ENCODE measurements around the gene ADORA2A.

ADORA2A gene

DNA sequence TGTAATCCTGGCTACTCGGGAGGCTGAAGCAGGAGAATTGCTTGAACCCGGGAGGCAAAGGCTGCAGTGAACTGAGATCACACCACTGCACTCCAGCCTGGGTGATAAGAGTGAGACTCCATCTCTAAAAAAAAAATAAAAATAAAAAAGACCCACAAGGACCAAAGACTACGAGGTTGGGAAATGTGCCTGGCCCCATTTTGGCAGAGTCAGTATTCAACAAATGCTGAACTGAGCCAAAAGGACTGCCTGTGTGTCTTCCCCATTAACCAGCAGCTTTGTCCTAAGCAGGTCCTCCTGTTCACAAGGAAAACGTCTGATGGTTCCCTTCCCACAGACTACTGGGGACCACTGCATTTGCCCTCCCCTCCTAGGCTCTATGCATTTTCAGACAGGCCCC lies 27.6 kb downstream of the ADORA2A start:
- TF ChIP-seq CEBPB (IDR thresholded peaks at IDR 0.05) = no peak
- TF ChIP-seq REST (IDR thresholded peaks at IDR 0.05; ENCODE audit: low read depth) = no peak
- TF ChIP-seq EGR1 (IDR thresholded peaks at IDR 0.05) = no peak
- TF ChIP-seq RAD21 (IDR thresholded peaks at IDR 0.05; ENCODE audit: low read depth) = no peak
- TF ChIP-seq FOXM1 (IDR thresholded peaks at IDR 0.05; ENCODE audit: borderline replicate concordance, low read depth) = no peak
- TF ChIP-seq, protein P1, sequence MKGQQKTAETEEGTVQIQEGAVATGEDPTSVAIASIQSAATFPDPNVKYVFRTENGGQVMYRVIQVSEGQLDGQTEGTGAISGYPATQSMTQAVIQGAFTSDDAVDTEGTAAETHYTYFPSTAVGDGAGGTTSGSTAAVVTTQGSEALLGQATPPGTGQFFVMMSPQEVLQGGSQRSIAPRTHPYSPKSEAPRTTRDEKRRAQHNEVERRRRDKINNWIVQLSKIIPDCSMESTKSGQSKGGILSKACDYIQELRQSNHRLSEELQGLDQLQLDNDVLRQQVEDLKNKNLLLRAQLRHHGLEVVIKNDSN (IDR thresholded peaks at IDR 0.05) = no peak
- no peak for TF ChIP-seq TEAD4 (IDR thresholded peaks at IDR 0.05)
- TF ChIP-seq YY1 (IDR thresholded peaks at IDR 0.05; ENCODE audit: low read depth) = no peak

- TF ChIP-seq ZBTB7A (IDR thresholded peaks at IDR 0.05; ENCODE audit: low read depth) (no peak), NFIC (IDR thresholded peaks at IDR 0.05) (no peak), TCF12 (IDR thresholded peaks at IDR 0.05; ENCODE audit: low read depth) (no peak), CREB1 (IDR thresholded peaks at IDR 0.05; ENCODE audit: low read depth) (no peak), RAD21 (IDR thresholded peaks at IDR 0.05; ENCODE audit: low read depth) (no peak), TEAD4 (IDR thresholded peaks at IDR 0.05) (no peak), YY1 (IDR thresholded peaks at IDR 0.05; ENCODE audit: low read depth) (no peak), EGR1 (IDR thresholded peaks at IDR 0.05) (no peak), MAX (IDR thresholded peaks at IDR 0.05) (no peak), EP300 (IDR thresholded peaks at IDR 0.05; ENCODE audit: borderline replicate concordance) (no peak), TAF1 (IDR thresholded peaks at IDR 0.05; ENCODE audit: low read depth) (no peak), FOXM1 (IDR thresholded peaks at IDR 0.05; ENCODE audit: borderline replicate concordance, low read depth) (no peak), REST (IDR thresholded peaks at IDR 0.05; ENCODE audit: low read depth) (no peak), CEBPB (IDR thresholded peaks at IDR 0.05) (no peak)
- TF ChIP-seq, protein P1 (IDR thresholded peaks at IDR 0.05) = no peak
Observed at GRCh38 chr22:24455751-24456426, 28.5 kb downstream of the ADORA2A start.

DNA sequence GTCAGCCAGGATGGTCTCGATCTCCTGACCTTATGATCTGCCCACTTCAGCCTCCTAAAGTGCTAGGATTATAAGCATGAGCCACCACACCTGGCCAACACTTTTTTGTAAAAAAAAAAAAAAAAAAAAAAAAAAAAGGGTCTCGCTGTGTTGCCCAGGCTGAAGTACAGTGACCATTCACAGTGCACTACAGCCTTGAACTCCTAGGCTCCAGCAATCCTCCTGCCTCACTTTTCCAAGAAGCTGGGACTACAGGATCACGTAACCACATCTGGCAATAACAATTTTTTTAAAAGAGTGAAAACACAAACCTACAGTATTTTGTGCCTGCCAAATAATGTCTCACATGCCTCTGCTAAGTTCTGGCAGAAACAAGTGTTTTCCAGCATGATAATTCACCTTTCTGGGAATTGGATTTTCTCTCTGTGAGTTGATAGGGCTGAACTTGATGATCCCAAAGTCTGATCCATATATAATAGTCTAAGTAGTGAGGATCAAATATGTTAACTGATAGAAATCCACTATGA lies 30.6 kb downstream of the ADORA2A start:
- TF ChIP-seq TEAD4 (IDR thresholded peaks at IDR 0.05) (no peak), TAF1 (IDR thresholded peaks at IDR 0.05; ENCODE audit: low read depth) (no peak), REST (IDR thresholded peaks at IDR 0.05; ENCODE audit: low read depth) (no peak), TCF12 (IDR thresholded peaks at IDR 0.05; ENCODE audit: low read depth) (no peak), CREB1 (IDR thresholded peaks at IDR 0.05; ENCODE audit: low read depth) (no peak), NFIC (IDR thresholded peaks at IDR 0.05) (no peak), FOXM1 (IDR thresholded peaks at IDR 0.05; ENCODE audit: borderline replicate concordance, low read depth) (no peak), RAD21 (IDR thresholded peaks at IDR 0.05; ENCODE audit: low read depth) (no peak), EGR1 (IDR thresholded peaks at IDR 0.05) (no peak), MAX (IDR thresholded peaks at IDR 0.05) (no peak), EP300 (IDR thresholded peaks at IDR 0.05; ENCODE audit: borderline replicate concordance) (no peak)
- TF ChIP-seq, protein P1 (IDR thresholded peaks at IDR 0.05) = no peak

- TF ChIP-seq REST (IDR thresholded peaks at IDR 0.05; ENCODE audit: low read depth) = no peak
- TF ChIP-seq MAX (IDR thresholded peaks at IDR 0.05) = no peak
- no peak for TF ChIP-seq RAD21 (IDR thresholded peaks at IDR 0.05; ENCODE audit: low read depth)
- no peak for TF ChIP-seq YY1 (IDR thresholded peaks at IDR 0.05; ENCODE audit: low read depth)
- TF ChIP-seq TCF12 (IDR thresholded peaks at IDR 0.05; ENCODE audit: low read depth) = no peak
- no peak for TF ChIP-seq ZBTB7A (IDR thresholded peaks at IDR 0.05; ENCODE audit: low read depth)
- TF ChIP-seq CEBPB (IDR thresholded peaks at IDR 0.05) = no peak
- no peak for TF ChIP-seq EP300 (IDR thresholded peaks at IDR 0.05; ENCODE audit: borderline replicate concordance)
- no peak for TF ChIP-seq NFIC (IDR thresholded peaks at IDR 0.05)
- no peak for TF ChIP-seq TAF1 (IDR thresholded peaks at IDR 0.05; ENCODE audit: low read depth)
- no peak for TF ChIP-seq CREB1 (IDR thresholded peaks at IDR 0.05; ENCODE audit: low read depth)
- TF ChIP-seq, protein P1 (IDR thresholded peaks at IDR 0.05) = no peak
- no peak for TF ChIP-seq FOXM1 (IDR thresholded peaks at IDR 0.05; ENCODE audit: borderline replicate concordance, low read depth)
- TF ChIP-seq EGR1 (IDR thresholded peaks at IDR 0.05) = no peak
- no peak for TF ChIP-seq TEAD4 (IDR thresholded peaks at IDR 0.05)
Observed at GRCh38 chr22:24459911-24460310, 32.5 kb downstream of the ADORA2A start.
